Cerebellar nuclear complex (tissue), 1 donor: ENCODE results near the gene DNAJA1.
A peak's percentile ranks its signal among the peaks of the same experiment; 100 is the strongest.

Experiments
- DNase-seq, 2 experiments: peaks; one replicate each; lab custom pipeline; 2025; lab: John Stamatoyannopoulos, UW

The DNAJA1 gene

GRCh38 chr9:33029231-33029786, 4.2 kb downstream of the DNAJA1 start:
- DNase-seq: no peak

DNA sequence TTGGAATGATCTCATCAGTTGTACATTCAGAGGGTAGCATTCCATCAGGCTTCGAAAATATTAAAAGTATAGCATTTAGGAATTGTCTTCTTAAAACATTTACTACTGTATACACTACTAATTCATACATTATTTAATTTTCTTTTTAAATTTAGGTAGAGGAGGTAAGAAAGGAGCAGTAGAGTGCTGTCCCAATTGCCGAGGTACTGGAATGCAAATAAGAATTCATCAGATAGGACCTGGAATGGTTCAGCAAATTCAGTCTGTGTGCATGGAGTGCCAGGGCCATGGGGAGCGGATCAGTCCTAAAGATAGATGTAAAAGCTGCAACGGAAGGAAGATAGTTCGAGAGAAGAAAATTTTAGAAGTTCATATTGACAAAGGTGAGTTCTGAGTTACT, 5.2 kb downstream of the DNAJA1 start:
- DNase-seq: no peak

DNA sequence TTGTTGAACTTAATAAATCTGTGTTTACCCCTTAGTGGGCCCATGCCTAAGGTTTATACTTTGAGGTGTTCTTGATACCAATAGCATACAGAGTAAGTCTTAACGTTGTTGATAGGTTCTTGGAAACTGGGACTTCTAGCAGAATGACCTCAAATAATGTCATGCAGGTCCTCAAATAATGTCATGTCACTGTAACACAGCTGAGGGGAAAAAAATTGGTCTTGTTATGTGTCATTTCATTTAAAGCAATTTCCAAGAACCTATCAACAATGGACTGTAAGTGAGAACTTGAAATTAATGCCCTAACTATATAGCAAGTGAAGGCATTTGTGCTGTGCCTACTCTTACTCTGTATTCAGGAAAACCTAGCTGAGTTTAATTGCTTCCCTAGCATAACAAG, 7.2 kb downstream of the DNAJA1 start:
- DNase-seq: no peak

DNA sequence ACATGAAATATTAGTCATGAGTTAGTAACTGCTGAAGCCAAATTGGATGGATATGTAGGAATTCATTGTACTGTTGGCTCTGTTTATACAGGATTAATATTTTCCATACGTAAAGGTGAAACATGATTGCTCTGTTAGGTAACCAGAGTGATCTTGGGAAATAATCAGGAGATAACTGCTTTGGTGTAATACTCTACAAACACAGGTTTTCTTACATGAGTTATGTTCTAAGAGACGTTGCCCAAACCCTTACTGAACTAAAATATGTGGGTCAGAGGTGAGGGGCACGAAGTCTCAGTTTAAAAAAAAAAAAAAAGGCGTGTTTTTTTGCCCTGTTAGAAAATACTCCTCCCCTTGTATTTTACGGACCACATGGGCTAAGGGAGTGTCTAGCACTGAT, 7.8 kb downstream of the DNAJA1 start:
- no peak for DNase-seq

GRCh38 chr9:33040792-33041431, 15.8 kb downstream of the DNAJA1 start:
- DNase-seq: no peak

- no peak for DNase-seq
Measured at GRCh38 chr9:33041432-33042188, 16.5 kb downstream of the DNAJA1 start.

- DNase-seq: no peak
Measured at GRCh38 chr9:33042473-33042872, 17.4 kb downstream of the DNAJA1 start.

DNA sequence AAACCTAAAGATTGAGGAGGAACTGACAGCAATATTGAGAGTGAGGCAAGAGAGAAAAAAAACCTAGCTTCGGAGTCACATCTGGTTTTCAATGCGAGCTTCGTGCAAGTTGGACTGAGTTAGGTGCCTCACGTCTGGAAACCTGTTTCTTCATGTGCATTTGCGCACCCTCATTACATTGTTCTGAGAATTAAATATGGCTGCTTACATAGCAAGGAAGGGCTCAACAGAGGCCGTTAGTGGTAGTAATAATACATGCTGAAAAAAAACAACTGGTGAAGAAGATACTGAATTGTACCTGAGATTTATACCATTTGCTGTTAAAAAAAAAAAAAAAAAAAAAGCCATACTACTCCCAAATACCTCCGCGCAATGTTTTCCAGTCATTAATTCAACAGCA, 18.6 kb downstream of the DNAJA1 start:
- no peak for DNase-seq

- peak; percentile 7 to 35 for DNase-seq
Measured at GRCh38 chr9:33044162-33044673, 19.1 kb downstream of the DNAJA1 start.

DNA sequence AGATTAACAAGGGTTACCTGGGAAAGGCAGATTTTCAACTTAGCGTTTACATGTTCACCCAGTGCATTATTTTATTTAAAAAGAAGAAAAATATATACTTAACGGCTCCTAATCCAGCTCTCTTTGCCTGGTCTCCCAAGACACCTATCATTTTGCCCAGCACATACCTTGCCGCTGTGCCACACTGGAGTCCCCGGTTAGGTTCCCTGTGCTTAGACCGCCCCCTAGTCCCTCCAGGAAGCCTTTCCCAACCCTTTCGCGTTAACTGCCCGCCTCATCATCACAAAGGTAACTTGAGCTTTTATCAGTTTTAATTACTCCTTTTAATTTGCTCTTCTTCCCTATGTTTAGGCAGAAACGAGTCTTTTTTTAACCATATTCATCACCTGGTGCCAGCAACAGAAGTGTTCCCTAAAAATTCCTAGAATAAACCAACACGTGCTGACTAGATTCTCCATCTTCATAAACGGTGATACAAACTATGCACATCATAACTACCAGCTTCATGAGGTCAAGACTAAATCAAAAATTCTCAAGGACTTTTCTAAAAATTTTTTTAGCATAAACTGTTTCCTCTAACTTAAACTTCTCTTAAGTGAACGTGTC, 19.7 kb downstream of the DNAJA1 start:
- peak in 1 of 2 experiments; percentile 31 for DNase-seq

DNA sequence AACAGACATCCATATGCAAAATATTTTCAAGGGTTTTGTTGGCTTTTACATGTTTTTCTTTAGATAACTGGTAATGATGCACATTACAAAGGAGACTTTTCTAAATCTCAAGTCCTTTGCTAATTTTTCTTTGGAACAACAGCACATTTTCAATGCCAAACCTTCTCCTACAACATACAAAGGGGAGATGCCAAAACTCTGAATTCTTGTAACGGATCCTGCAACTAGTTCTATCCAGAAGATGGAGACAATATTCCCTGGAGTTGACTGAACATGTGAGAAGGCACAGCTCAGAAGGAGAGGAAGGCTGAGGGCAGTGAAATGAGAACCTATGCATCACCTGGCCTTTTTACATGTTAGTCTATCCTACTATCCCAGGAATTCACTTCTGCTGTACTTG, 21.0 kb downstream of the DNAJA1 start:
- no peak for DNase-seq

DNA sequence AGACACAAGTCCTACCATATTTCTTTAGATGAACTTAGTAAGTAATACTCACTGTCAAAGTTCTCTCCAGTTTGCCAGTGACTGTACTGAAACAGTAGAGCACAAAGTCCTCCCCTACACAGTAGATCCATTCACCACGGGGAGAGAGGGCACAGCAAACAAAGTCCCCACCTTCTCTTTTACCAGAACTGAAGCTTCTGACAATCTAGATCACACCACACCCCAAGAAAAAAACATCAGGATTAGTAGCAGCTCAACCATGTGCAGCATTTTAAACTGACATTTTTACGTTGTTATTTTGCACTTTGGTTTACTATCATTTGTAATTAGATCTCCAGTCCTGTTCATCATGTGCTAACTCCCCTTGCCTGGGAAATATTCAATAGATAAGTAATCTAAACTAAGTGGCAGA, 23.0 kb downstream of the DNAJA1 start:
- DNase-seq: no peak

GRCh38 chr9:33049680-33050361, 24.7 kb downstream of the DNAJA1 start:
- no peak for DNase-seq

DNA sequence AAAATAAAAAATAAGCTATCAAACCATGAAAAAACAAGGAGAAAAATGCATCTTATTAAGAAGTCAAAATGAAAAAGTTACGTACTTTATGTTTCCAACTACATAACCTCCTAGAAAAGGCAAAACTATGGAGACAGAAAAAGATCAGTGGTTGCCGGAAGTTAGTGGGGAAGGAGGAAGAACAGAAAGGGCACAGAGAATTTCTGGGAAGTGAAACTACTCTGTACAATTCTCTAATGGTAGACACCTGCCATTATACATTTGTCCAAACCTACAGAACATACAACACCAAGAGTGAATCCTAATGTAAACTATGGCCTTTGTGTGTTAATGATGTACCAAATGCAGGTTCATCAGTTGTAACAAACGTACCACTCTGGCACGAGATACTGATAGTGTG, 26.1 kb downstream of the DNAJA1 start:
- no peak for DNase-seq

DNA sequence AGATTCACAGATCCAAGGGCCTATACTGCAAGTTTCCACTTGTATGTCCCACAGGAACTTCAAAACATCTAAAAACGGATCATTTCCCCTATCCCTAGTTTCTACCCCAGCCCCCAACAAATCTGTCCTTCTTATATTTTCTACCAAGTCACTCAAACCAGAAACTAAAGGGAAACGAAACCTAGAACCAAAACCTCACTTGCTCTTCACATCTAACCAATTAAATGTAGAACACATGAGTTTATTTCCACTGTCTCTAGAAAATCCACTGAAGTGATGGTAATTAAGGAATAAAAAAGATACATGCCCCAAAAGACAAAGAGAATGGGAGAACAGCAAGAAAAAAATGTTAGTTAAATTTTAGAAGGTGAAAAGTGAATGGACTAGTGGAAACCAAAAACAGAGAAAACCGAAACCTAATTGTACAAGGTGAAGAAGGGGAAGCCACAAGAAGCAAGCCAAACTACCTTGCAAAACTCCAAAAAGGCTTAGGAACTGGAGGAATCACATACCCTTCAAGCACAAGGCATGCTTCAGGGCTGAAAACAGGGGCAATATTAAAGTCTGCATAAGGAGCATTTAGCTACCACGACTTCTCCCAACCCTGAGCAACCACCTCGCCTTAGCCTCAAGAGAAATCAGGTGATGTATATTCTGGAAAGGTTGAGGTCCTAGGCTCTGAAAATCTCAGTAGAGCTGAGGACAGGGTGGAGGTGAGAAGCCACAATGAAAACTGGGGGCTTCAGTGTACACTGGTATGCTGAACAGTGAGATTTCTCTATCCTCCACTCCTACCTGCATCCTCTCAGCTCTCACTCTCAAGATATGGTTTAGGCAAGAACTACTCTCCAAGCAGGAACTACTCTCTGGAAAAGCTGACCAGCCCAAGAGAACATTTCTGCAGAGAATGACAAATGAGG, 40.3 kb downstream of the DNAJA1 start:
- DNase-seq: no peak

DNA sequence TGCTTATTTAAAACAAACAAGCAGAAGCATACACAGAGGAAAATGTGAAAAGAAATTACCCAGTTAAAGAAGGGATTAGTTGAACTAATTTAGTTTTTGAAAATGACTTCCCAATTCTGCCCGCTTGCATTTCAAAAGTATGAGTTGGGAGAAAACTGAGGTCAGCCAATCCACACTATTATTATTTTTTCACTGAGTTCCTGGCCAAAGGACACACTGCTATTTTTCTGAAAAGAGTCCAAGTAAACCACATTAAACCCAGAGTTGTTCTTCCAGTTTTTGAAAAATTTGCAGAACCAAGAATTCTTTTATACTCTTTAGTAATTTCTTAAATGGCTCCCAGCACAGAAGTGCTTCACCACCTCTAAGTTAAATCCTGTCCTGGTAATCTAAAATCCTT, 43.9 kb downstream of the DNAJA1 start:
- no peak for DNase-seq

DNA sequence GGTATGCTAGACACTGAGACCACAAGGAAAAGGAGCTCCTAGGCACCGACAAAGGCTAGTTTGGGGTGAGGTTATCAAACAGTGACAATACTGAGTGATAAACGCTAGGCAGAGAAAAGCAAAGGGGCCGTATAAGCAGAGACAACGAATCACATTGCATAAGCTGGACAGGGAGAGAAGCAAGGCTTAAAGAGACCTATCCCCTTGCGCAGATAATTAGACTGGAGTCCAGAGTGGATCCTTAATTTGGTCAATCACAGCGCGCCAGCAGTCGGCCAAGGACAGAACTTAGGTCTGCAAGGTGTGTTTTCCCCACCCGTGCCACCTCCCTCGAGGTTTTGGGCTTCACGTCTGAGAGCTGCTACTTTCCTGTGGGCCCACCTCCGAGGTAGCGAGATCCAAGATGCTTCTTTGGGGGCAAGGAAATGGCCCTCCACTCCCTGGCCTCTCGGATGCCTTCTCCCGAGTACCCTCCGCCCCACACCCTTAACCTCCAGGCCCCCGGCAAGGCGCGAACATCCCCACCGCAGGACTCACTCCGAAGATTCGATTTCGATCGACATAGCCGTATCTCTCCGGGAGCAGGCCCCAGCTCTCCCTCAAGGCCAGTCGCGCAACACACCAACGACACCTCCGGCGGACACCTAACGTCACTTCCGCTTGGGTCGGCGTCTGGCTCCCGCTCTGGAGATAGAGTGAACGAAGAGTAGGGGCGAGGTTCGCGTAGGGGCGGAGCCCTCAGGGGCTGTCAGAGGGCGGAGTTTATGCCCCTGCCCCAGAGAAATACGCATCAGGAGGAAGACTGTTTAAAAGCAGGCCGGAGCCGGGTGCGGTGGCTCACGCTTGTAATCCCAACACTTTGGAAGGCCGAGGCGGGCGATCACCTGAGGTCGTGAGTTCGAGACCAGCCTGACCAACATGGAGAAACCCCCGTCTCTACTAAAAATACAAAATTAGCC, 51.3 kb downstream of the DNAJA1 start, which contains the start of gene SMU1:
Gene SMU1 (minus strand): TSS at position 629 of the 959 bp plus-strand sequence. CDS start 66 bp downstream, at position 563.
- DNase-seq: peak; percentile 88 to 96

GRCh38 chr9:33080534-33080933, 55.5 kb downstream of the DNAJA1 start:
- DNase-seq: no peak

- peak; percentile 3 to 57 for DNase-seq
Measured at GRCh38 chr9:33081128-33081851, 56.2 kb downstream of the DNAJA1 start.
